Measurements from ENCODE around the gene OOSP1.

Gene OOSP1

GRCh38 chr11:59938718-59939117, 486 bp downstream of the OOSP1 start:
- Histone ChIP-seq H3K4me3 (ENCODE audit: low read length) (no peak overlapping the region), H3K36me3 (ENCODE audit: control insufficient read depth, insufficient read depth, low read length) (no peaks in the 10 kb centered on the region), H3K27ac (ENCODE audit: low read depth, low read length) (no peak overlapping the region), H3K9ac (ENCODE audit: low read length) (no peak overlapping the region), H3K4me1 (ENCODE audit: control insufficient read depth, insufficient read depth, low read length) (no peaks in the 10 kb centered on the region), H3K27me3 (ENCODE audit: control insufficient read depth, insufficient read depth, low read length) (no peaks in the 10 kb centered on the region)

GRCh38 chr11:59939482-59939881, 1.2 kb downstream of the OOSP1 start:
- Histone ChIP-seq H3K27me3 (ENCODE audit: control insufficient read depth, insufficient read depth, low read length) (no peaks in the 10 kb centered on the region), H3K4me3 (ENCODE audit: low read length) (no peak overlapping the region), H3K36me3 (ENCODE audit: control insufficient read depth, insufficient read depth, low read length) (no peaks in the 10 kb centered on the region), H3K9ac (ENCODE audit: low read length) (no peak overlapping the region), H3K4me1 (ENCODE audit: control insufficient read depth, insufficient read depth, low read length) (no peaks in the 10 kb centered on the region), H3K27ac (ENCODE audit: low read depth, low read length) (no peak overlapping the region)

GRCh38 chr11:59941091-59941490, 2.9 kb downstream of the OOSP1 start:
- Histone ChIP-seq H3K9ac (ENCODE audit: low read length) (no peak overlapping the region), H3K27ac (ENCODE audit: low read depth, low read length) (no peak overlapping the region), H3K4me3 (ENCODE audit: low read length) (no peak overlapping the region), H3K36me3 (ENCODE audit: control insufficient read depth, insufficient read depth, low read length) (no peaks in the 10 kb centered on the region), H3K27me3 (ENCODE audit: control insufficient read depth, insufficient read depth, low read length) (no peaks in the 10 kb centered on the region), H3K4me1 (ENCODE audit: control insufficient read depth, insufficient read depth, low read length) (no peaks in the 10 kb centered on the region)

- Histone ChIP-seq H3K36me3 (ENCODE audit: control insufficient read depth, insufficient read depth, low read length) (no peaks in the 10 kb centered on the region), H3K9ac (ENCODE audit: low read length) (no peak overlapping the region), H3K4me3 (ENCODE audit: low read length) (no peak overlapping the region), H3K27ac (ENCODE audit: low read depth, low read length) (no peak overlapping the region), H3K4me1 (ENCODE audit: control insufficient read depth, insufficient read depth, low read length) (no peaks in the 10 kb centered on the region), H3K27me3 (ENCODE audit: control insufficient read depth, insufficient read depth, low read length) (no peaks in the 10 kb centered on the region)
Measured at GRCh38 chr11:59943997-59944714, 5.9 kb downstream of the OOSP1 start.

- H3K36me3 ChIP-seq (ENCODE audit: control insufficient read depth, insufficient read depth, low read length), result no peaks in the 10 kb centered on the region
- no peak overlapping the region for H3K9ac ChIP-seq (ENCODE audit: low read length)
Measured at GRCh38 chr11:59944720-59945119, 6.5 kb downstream of the OOSP1 start.

GRCh38 chr11:59953463-59954218, 15.4 kb downstream of the OOSP1 start:
- Histone ChIP-seq H3K27me3 (ENCODE audit: control insufficient read depth, insufficient read depth, low read length) (no peaks in the 10 kb centered on the region), H3K4me3 (ENCODE audit: low read length) (no peak overlapping the region), H3K4me1 (ENCODE audit: control insufficient read depth, insufficient read depth, low read length) (no peaks in the 10 kb centered on the region), H3K36me3 (ENCODE audit: control insufficient read depth, insufficient read depth, low read length) (no peaks in the 10 kb centered on the region), H3K9ac (ENCODE audit: low read length) (no peak overlapping the region), H3K27ac (ENCODE audit: low read depth, low read length) (no peak overlapping the region)

More at GRCh38 chr11:59944720-59945119, 6.5 kb downstream of the OOSP1 start:
- H3K4me3 ChIP-seq (ENCODE audit: low read length), result no peak overlapping the region
- no peaks in the 10 kb centered on the region for H3K4me1 ChIP-seq (ENCODE audit: control insufficient read depth, insufficient read depth, low read length)
- no peaks in the 10 kb centered on the region for H3K27me3 ChIP-seq (ENCODE audit: control insufficient read depth, insufficient read depth, low read length)
- H3K27ac ChIP-seq (ENCODE audit: low read depth, low read length), result no peak overlapping the region

GRCh38 chr11:59954219-59954847, 16.1 kb downstream of the OOSP1 start:
- Histone ChIP-seq H3K36me3 (ENCODE audit: control insufficient read depth, insufficient read depth, low read length) (no peaks in the 10 kb centered on the region), H3K4me3 (ENCODE audit: low read length) (no peak overlapping the region)

GRCh38 chr11:59957094-59957493, 18.9 kb downstream of the OOSP1 start:
- Histone ChIP-seq H3K9ac (ENCODE audit: low read length) (no peak overlapping the region), H3K27ac (ENCODE audit: low read depth, low read length) (no peak overlapping the region), H3K4me1 (ENCODE audit: control insufficient read depth, insufficient read depth, low read length) (no peaks in the 10 kb centered on the region), H3K27me3 (ENCODE audit: control insufficient read depth, insufficient read depth, low read length) (no peaks in the 10 kb centered on the region), H3K36me3 (ENCODE audit: control insufficient read depth, insufficient read depth, low read length) (no peaks in the 10 kb centered on the region), H3K4me3 (ENCODE audit: low read length) (no peak overlapping the region)

More at GRCh38 chr11:59954219-59954847, 16.1 kb downstream of the OOSP1 start:
- H3K9ac ChIP-seq (ENCODE audit: low read length), result no peak overlapping the region
- H3K27ac ChIP-seq (ENCODE audit: low read depth, low read length), result no peak overlapping the region
- no peaks in the 10 kb centered on the region for H3K27me3 ChIP-seq (ENCODE audit: control insufficient read depth, insufficient read depth, low read length)
- no peaks in the 10 kb centered on the region for H3K4me1 ChIP-seq (ENCODE audit: control insufficient read depth, insufficient read depth, low read length)

GRCh38 chr11:59960502-59961381, 22.5 kb downstream of the OOSP1 start:
- no peak overlapping the region for H3K9ac ChIP-seq (ENCODE audit: low read length)
- no peak overlapping the region for H3K27ac ChIP-seq (ENCODE audit: low read depth, low read length)
- H3K27me3 ChIP-seq (ENCODE audit: control insufficient read depth, insufficient read depth, low read length), result no peaks in the 10 kb centered on the region

GRCh38 chr11:59962107-59962482, 23.9 kb downstream of the OOSP1 start:
- no peak overlapping the region for H3K27ac ChIP-seq (ENCODE audit: low read depth, low read length)
- no peaks in the 10 kb centered on the region for H3K27me3 ChIP-seq (ENCODE audit: control insufficient read depth, insufficient read depth, low read length)
- no peak overlapping the region for H3K4me3 ChIP-seq (ENCODE audit: low read length)
- H3K9ac ChIP-seq (ENCODE audit: low read length), result no peak overlapping the region
- H3K4me1 ChIP-seq (ENCODE audit: control insufficient read depth, insufficient read depth, low read length), result no peaks in the 10 kb centered on the region
- H3K36me3 ChIP-seq (ENCODE audit: control insufficient read depth, insufficient read depth, low read length), result no peaks in the 10 kb centered on the region

More at GRCh38 chr11:59960502-59961381, 22.5 kb downstream of the OOSP1 start:
- Histone ChIP-seq H3K36me3 (ENCODE audit: control insufficient read depth, insufficient read depth, low read length) (no peaks in the 10 kb centered on the region), H3K4me3 (ENCODE audit: low read length) (no peak overlapping the region), H3K4me1 (ENCODE audit: control insufficient read depth, insufficient read depth, low read length) (no peaks in the 10 kb centered on the region)

GRCh38 chr11:59963733-59964132, 25.5 kb downstream of the OOSP1 start, which contains the start of gene OOSP4A:
Gene OOSP4A (plus strand): TSS chr11:59964033. CDS start chr11:59964033, 0 bp downstream.
- Histone ChIP-seq H3K36me3 (ENCODE audit: control insufficient read depth, insufficient read depth, low read length) (no peaks in the 10 kb centered on the region), H3K4me1 (ENCODE audit: control insufficient read depth, insufficient read depth, low read length) (no peaks in the 10 kb centered on the region), H3K27me3 (ENCODE audit: control insufficient read depth, insufficient read depth, low read length) (no peaks in the 10 kb centered on the region), H3K4me3 (ENCODE audit: low read length) (no peak within 1 kb of the TSS), H3K9ac (ENCODE audit: low read length) (no peak within 1 kb of the TSS), H3K27ac (ENCODE audit: low read depth, low read length) (no peak within 1 kb of the TSS)

GRCh38 chr11:59965424-59965823, 27.2 kb downstream of the OOSP1 start:
- Histone ChIP-seq H3K27ac (ENCODE audit: low read depth, low read length) (no peak overlapping the region), H3K4me3 (ENCODE audit: low read length) (no peak overlapping the region), H3K36me3 (ENCODE audit: control insufficient read depth, insufficient read depth, low read length) (no peaks in the 10 kb centered on the region), H3K27me3 (ENCODE audit: control insufficient read depth, insufficient read depth, low read length) (no peaks in the 10 kb centered on the region), H3K9ac (ENCODE audit: low read length) (no peak overlapping the region), H3K4me1 (ENCODE audit: control insufficient read depth, insufficient read depth, low read length) (no peaks in the 10 kb centered on the region)
